ENCODE results near the gene ACSL1.

DNA sequence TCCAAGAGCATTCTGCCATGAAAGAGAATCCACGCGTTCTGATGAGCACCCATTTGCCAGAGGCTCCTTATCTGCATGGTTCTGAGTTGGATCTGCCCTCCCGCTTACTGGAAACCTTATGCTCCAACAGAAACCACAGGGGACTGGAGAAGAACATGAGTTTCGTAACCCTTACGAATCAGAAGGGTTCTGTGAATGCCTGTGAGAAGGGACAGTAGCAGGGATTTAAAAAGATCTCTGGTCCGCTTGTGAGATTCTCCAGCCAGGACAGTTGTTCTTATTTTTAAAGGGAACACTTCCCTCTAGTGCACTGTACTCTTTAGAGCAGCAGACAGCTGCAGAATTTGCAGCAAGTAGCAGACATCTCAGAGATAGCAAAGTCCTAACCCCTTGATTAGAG, 69.4 kb downstream of the ACSL1 start:
- TF ChIP-seq, protein P1, sequence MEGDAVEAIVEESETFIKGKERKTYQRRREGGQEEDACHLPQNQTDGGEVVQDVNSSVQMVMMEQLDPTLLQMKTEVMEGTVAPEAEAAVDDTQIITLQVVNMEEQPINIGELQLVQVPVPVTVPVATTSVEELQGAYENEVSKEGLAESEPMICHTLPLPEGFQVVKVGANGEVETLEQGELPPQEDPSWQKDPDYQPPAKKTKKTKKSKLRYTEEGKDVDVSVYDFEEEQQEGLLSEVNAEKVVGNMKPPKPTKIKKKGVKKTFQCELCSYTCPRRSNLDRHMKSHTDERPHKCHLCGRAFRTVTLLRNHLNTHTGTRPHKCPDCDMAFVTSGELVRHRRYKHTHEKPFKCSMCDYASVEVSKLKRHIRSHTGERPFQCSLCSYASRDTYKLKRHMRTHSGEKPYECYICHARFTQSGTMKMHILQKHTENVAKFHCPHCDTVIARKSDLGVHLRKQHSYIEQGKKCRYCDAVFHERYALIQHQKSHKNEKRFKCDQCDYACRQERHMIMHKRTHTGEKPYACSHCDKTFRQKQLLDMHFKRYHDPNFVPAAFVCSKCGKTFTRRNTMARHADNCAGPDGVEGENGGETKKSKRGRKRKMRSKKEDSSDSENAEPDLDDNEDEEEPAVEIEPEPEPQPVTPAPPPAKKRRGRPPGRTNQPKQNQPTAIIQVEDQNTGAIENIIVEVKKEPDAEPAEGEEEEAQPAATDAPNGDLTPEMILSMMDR (IDR thresholded peaks at IDR 0.05), result no peak
- no peak for TF ChIP-seq ZFX (IDR thresholded peaks at IDR 0.05; ENCODE audit: borderline replicate concordance)
